Right atrium auricular region (tissue), 2 donors: ENCODE data around the gene COL15A1. TPM values are rescaled to one million over a fixed set of nuclear protein-coding genes. Genes with fewer than 3 reads are reported as not detected.

ENCODE experiments used
- DNase-seq: peaks from one replicate; pipeline ENCODE4 v3.0.0-alpha.2; 2019; ENCODE audit warnings: low spot score
- H3K27ac ChIP-seq, 2 donors: fragments of 200-600 bp; sonication (generic); 1 replicate in 1 of 2; 2 replicates in 1 of 2; pipeline ENCODE4 v1.5.1; 2016 to 2019
- H3K27me3 ChIP-seq, 2 donors: fragments of 200-600 bp; sonication (generic); one replicate each; pipeline versions ENCODE4 v1.5.1 to v1.6.0; 2017 to 2019
- H3K36me3 ChIP-seq: fragments of 200-600 bp; sonication (generic); one replicate; pipeline ENCODE4 v1.5.1; 2016
- H3K4me1 ChIP-seq, 2 donors: fragments of 200-600 bp; sonication (generic); one replicate each; pipeline versions ENCODE4 v1.5.1 to v1.6.0; 2017 to 2019
- H3K4me3 ChIP-seq, 2 donors: fragments of 200-600 bp; sonication (generic); 1 replicate in 1 of 2; 2 replicates in 1 of 2; pipeline ENCODE4 v1.5.1; 2017 to 2019; ENCODE audit warnings: mild to moderate bottlenecking in 1 of 2, moderate library complexity in 1 of 2
- H3K9me3 ChIP-seq, 2 donors: fragments of 200-600 bp; sonication (generic); one replicate each; pipeline ENCODE4 v1.5.1; 2019
- CTCF ChIP-seq, 2 donors: fragments of 200-600 bp; sonication (generic); IDR thresholded peaks; one replicate each; pipeline ENCODE4 v1.5.1; 2019; ENCODE audit warnings: antibody characterized with exemption in 2 of 2
- total RNA-seq, 2 donors: library from RNA; depleted of rRNA; stranded (reverse); fragments of >200 nt; gene quantifications; one replicate each; pipeline ENCODE4 v1.1.0, GENCODE V29; 2016

COL15A1 gene
- total RNA-seq, 2 donors from 2014 or later, result 22.4 to 38.2 TPM

GRCh38 chr9:99074902-99075245, 131.2 kb downstream of the COL15A1 start:
- H3K36me3 ChIP-seq, result no peaks in the 10 kb centered on the region
- H3K27ac ChIP-seq, result peak overlapping the region in 1 of 2 donors; percentile 39
- TF ChIP-seq CTCF (IDR thresholded peaks at IDR 0.05), result no peak
- no peaks in the 10 kb centered on the region for H3K9me3 ChIP-seq
- no peaks in the 10 kb centered on the region for H3K27me3 ChIP-seq
- no peak for DNase-seq
- H3K4me1 ChIP-seq, result peaks cover 0 to 35% of the 10 kb centered on the region in 2 donors
- no peak overlapping the region for H3K4me3 ChIP-seq

- Histone ChIP-seq H3K36me3 (no peaks in the 10 kb centered on the region), H3K9me3 (no peaks in the 10 kb centered on the region), H3K4me1 (peaks cover 0 to 35% of the 10 kb centered on the region in 2 donors), H3K27ac (peak overlapping the region in 1 of 2 donors; percentile 39), H3K4me3 (no peak overlapping the region), H3K27me3 (no peaks in the 10 kb centered on the region)
- DNase-seq, result no peak
- no peak for TF ChIP-seq CTCF (IDR thresholded peaks at IDR 0.05)
These were observed 131.7 kb downstream of the COL15A1 start for GRCh38 chr9:99075246-99075912.

GRCh38 chr9:99076030-99076429, 132.3 kb downstream of the COL15A1 start:
- no peak for TF ChIP-seq CTCF (IDR thresholded peaks at IDR 0.05)
- Histone ChIP-seq H3K36me3 (no peaks in the 10 kb centered on the region), H3K27me3 (no peaks in the 10 kb centered on the region), H3K4me3 (no peak overlapping the region), H3K27ac (no peak overlapping the region), H3K9me3 (no peaks in the 10 kb centered on the region), H3K4me1 (peaks cover 0 to 30% of the 10 kb centered on the region in 2 donors)
- DNase-seq, result no peak

- Histone ChIP-seq H3K27me3 (no peaks in the 10 kb centered on the region), H3K9me3 (no peaks in the 10 kb centered on the region), H3K36me3 (no peaks in the 10 kb centered on the region), H3K4me1 (peaks cover 0 to 27% of the 10 kb centered on the region in 2 donors), H3K27ac (no peak overlapping the region), H3K4me3 (no peak overlapping the region)
- TF ChIP-seq CTCF (IDR thresholded peaks at IDR 0.05), result no peak
- no peak for DNase-seq
These were observed 132.9 kb downstream of the COL15A1 start for GRCh38 chr9:99076483-99077171.

GRCh38 chr9:99078717-99079116, 135.0 kb downstream of the COL15A1 start:
- Histone ChIP-seq H3K27ac (no peak overlapping the region), H3K4me3 (no peak overlapping the region), H3K36me3 (no peaks in the 10 kb centered on the region), H3K9me3 (no peaks in the 10 kb centered on the region), H3K27me3 (no peaks in the 10 kb centered on the region), H3K4me1 (peaks cover 0 to 24% of the 10 kb centered on the region in 2 donors)
- DNase-seq, result no peak
- TF ChIP-seq CTCF (IDR thresholded peaks at IDR 0.05), result no peak
